Astrocyte of the spinal cord (primary cell): ENCODE results near the gene RNU1-2.
"Not testable (repeated sequence)": the region's sequence is repeated elsewhere in the genome, so short reads cannot be mapped to it uniquely, and the experiment has no call there.

Source experiments
- DNase-seq: peaks from one replicate; pipeline ENCODE4 v3.0.0; 2011; ENCODE audit warnings: low read depth, low spot score
- H3K4me3 ChIP-seq: 2 replicates; pipeline ENCODE4 v1.5.1; 2011; ENCODE audit warnings: low read depth, mild to moderate bottlenecking, low read length, moderate library complexity
- in situ Hi-C: cut with HindIII; loops from 2 replicates; pipeline ENCODE4 v1.10.0; 2017; ENCODE audit warnings: low sequenced_read_pairs

RNU1-2 gene

GRCh38 chr1:16895598-16896315 is at the start of gene RNU1-2:
Gene RNU1-2, plus strand, starts transcription at chr1:16895980.
- DNase-seq: peak; percentile 100
- in situ Hi-C loops: not testable (repeated sequence)
- peak within 1 kb of the TSS; percentile 46 for H3K4me3 ChIP-seq

- in situ Hi-C loops, H3K4me3 ChIP-seq: not testable (repeated sequence)
Observed at GRCh38 chr1:16856201-16856600, 39.6 kb upstream of the RNU1-2 start.

DNA sequence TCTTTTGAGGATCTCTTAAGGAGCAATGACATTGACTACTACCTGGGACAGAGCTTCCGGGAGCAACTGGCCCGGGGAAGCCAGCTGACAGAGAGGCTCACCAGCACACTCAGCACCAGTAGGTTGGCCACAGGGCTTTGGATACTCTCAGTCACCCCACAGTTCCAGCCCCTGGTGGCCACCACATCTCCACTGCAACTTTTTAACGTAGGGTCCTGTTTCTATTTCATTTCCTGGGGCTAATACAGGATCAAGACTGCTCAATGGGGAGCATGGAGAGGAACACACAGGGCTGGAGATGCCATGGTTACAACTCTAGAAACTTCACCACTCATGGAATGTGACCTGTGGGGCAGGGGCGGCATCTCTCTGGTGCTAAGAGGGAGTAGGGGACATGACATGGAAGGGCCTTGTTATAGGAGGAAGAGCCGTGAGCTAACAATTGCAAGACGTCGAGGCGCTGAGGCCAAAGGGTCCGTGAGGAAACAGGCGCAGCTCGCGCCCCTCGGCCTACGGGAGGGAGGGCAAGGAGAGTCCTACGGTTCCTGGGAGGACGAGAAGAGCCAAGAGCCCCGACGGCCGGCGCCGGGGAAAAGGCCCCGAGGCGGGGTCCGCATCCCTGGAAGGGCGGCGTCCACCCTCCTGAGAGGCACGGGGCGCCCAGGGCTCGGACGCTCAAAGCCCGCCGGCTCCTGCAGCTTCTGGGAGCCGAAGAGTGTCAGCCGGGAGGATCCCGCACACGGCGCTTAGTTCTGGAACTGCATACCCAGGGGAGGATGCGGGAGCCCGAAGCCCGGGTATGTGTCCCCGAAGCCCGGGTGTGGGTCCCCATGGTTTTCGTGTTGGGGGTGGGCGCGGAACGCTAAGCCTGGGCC is 36.4 kb upstream of the RNU1-2 start:
- in situ Hi-C loops: not testable (repeated sequence)

More at GRCh38 chr1:16856201-16856600, 39.6 kb upstream of the RNU1-2 start:
- not testable (repeated sequence) for DNase-seq

GRCh38 chr1:16860048-16860447 is 35.7 kb upstream of the RNU1-2 start:
- H3K4me3 ChIP-seq, in situ Hi-C loops: not testable (repeated sequence)
- DNase-seq: peak; percentile 50

More for the DNA sequence above, 36.4 kb upstream of the RNU1-2 start:
- peak overlapping the region; percentile 27 for H3K4me3 ChIP-seq
- not testable (repeated sequence) for DNase-seq

DNA sequence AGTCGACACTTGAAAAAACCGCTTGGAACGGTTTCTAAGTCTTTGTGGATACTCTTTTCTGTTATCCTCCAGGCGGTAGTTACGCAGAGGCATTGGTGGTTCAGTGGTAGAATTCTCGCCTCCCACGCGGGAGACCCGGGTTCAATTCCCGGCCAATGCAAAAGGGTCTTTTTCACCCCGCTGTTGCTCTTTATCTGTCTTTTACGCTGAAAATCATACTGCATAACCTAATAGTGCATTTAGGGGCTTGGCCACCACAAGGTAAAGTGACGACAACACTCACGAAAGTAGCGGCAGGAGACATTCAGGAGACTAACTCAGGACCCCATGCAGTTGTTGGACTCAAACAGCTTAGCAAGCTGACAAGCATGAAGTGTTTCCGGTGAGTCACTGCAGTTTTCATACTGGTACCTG is 33.9 kb upstream of the RNU1-2 start:
- peak; percentile 22 for DNase-seq
- H3K4me3 ChIP-seq, in situ Hi-C loops: not testable (repeated sequence)

GRCh38 chr1:16862415-16862814 is 33.4 kb upstream of the RNU1-2 start:
- DNase-seq, in situ Hi-C loops, H3K4me3 ChIP-seq: not testable (repeated sequence)

DNA sequence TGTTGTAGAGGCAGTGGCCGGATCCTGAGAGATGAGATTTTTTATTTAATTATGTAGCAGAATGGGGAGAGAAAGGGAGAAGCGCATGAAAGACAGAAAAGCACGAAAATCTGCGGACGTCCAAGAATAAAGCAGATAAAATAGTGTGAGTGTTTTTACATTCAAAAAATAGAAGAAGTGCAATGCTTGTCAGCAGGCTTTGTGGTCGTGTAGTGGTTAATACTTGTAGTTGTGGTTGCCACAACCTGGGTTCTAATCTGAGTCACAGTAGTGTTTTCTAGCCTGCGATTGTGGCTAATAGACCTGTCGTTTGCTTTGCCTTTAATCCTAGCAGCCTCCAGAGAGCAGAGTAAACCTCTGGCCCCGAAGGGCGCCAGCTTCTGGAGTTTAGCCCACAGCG is 32.8 kb upstream of the RNU1-2 start:
- not testable (repeated sequence) for H3K4me3 ChIP-seq, DNase-seq

GRCh38 chr1:16866926-16867707 is 28.7 kb upstream of the RNU1-2 start:
- H3K4me3 ChIP-seq, in situ Hi-C loops, DNase-seq: not testable (repeated sequence)

More for the DNA sequence above, 32.8 kb upstream of the RNU1-2 start:
- in situ Hi-C loops: not testable (repeated sequence)

DNA sequence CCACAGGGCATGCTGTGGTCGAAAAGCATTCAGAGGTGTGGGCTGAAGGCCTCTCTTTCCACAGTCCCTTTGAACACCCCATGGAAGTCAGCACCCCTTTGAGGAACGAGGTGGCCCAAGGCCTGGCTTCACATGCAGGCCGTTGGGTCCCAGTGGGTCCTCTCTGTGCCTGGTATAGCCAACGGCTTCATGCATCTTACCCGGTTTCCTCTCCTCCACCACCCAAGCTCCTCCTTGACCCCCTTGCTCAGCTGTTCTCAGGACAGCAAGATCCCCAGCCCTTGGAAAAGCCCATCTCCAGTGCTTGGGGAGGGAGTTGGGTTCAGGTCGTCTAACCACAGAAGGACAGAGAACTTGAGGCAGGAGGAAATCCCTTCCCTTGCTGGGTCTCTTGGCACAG is 27.0 kb upstream of the RNU1-2 start:
- DNase-seq, H3K4me3 ChIP-seq, in situ Hi-C loops: not testable (repeated sequence)

- DNase-seq, H3K4me3 ChIP-seq, in situ Hi-C loops: not testable (repeated sequence)
Observed at GRCh38 chr1:16869996-16870395, 25.8 kb upstream of the RNU1-2 start.

- H3K4me3 ChIP-seq, DNase-seq, in situ Hi-C loops: not testable (repeated sequence)
Observed at GRCh38 chr1:16871171-16871570, 24.6 kb upstream of the RNU1-2 start.

DNA sequence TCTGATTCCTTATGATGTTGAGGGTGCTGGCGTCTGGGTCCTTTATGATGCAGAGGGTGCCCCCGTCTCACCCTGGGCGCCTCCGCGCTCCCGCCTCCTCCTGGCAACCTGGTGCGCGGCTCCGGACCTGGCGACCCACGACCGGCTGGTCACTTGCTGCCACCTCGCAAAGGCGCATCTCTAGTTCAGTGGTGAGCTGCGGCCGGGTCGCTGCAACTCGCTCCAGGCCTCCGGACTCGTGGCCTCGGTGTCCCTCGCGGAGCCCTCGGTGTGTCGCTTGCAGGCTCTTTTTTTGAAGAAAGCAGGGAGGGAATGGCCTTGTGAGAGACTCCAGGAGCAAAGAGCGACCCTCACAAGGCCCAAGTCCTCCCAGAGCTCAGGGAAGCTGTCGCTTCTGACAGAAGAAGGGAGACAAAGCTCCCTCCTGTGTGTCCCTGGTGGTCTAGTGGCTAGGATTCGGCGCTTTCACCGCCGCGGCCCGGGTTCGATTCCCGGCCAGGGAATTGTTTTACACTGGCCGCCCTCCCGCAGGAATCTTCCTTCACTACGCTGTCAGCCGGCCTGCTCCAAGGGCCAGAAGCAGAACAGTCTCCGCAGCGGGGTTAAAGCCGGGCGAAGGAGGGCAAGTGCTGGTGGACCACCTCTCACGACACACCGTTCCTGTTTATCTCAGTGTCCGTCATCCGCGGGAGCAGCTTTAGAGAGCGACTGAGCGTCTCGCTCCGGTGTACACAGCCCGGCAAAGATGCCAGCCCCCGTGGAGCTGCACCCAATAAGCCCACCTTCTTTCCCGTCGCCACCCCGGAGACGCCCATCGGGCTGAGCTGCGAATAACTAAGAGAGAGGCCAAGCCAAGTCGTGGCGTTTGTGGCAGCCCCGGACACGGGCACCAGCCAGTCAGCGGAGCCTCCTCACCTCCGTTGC is 23.4 kb upstream of the RNU1-2 start:
- peak; percentile 77 for DNase-seq
- in situ Hi-C loops: not testable (repeated sequence)
- peak overlapping the region; percentile 40 for H3K4me3 ChIP-seq

GRCh38 chr1:16873076-16873879 is 22.5 kb upstream of the RNU1-2 start:
- peak overlapping the region; percentile 29 for H3K4me3 ChIP-seq
- DNase-seq, in situ Hi-C loops: not testable (repeated sequence)

DNA sequence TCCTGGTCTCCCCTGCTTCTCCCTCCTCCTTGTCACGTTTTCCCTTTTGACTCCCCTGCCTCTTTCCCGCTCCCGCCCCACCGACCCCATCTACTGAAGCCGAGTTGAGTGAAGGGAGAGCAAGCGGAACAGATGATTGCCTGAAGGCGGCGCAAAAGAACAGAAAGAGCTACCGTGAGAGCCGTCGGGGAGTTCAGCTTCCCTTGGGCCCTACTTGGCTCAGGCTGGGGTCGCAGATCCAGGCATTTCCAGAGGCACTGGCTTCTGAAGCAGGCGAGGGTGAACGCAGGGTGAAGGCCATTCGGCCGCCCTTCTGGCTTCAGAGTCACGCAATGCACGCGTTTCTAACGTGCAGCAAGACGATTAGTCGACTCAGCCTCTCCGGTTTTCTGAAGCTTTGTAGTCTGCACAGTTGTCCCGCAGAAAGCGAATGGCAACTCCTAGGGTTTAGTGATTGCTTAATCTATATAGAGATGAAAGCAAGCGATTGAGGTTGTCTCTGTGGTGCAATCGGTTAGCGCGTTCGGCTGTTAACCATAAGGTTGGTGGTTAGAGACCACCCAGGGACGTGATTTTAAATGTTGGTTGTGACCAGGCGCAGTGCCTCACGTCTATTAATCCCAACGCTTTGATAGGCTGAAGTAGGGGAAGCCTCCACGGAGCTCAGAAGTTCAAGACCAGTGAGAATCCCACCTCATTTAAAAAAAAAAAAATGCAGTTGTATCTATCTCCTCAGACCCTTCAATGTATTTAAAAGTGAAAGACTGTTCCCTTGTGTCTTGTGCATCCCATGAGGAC is 20.6 kb upstream of the RNU1-2 start:
- in situ Hi-C loops, H3K4me3 ChIP-seq, DNase-seq: not testable (repeated sequence)

DNA sequence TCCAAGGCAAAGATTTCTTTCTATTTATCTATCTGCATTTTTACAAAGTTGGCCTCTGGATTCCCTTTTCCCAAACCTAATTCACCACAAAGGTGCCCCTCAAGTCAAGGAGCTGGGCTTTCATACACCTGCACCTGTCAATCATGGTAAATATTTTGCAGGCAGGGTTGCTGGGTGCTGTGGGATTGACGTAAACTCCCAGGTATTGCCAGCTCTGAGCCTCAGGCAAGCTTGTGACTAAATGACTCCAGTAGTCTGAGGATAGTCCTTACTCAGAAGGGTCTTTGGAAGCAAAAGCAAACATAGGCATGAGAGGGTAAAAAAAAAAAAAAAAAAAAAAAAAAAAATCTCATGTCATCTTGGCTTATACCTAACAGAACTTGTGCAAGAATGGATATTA is 14.0 kb upstream of the RNU1-2 start:
- DNase-seq, in situ Hi-C loops, H3K4me3 ChIP-seq: not testable (repeated sequence)
